NCI-H82 treated with DMSO at 0.1 percent for 48 hours (cell line): ENCODE data around the gene HELZ.
"Not testable (repeated sequence)": the region's sequence is repeated elsewhere in the genome, so short reads cannot be mapped to it uniquely, and the experiment has no call there.

ENCODE experiments used
- DNase-seq: peaks from one replicate; lab custom pipeline; 2025; ENCODE audit not compliant: unreplicated experiment; lab: John Stamatoyannopoulos, UW

Gene HELZ

GRCh38 chr17:67245073-67245693 is at the start of gene HELZ:
Gene HELZ (minus strand): TSS chr17:67245196. CDS start chr17:67218804, 26,392 bp downstream.
- DNase-seq: peak; percentile 71

GRCh38 chr17:67293251-67294203 is 48.5 kb upstream of the HELZ start:
- DNase-seq: no peak

GRCh38 chr17:67290711-67291291 is 45.8 kb upstream of the HELZ start:
- no peak for DNase-seq

DNA sequence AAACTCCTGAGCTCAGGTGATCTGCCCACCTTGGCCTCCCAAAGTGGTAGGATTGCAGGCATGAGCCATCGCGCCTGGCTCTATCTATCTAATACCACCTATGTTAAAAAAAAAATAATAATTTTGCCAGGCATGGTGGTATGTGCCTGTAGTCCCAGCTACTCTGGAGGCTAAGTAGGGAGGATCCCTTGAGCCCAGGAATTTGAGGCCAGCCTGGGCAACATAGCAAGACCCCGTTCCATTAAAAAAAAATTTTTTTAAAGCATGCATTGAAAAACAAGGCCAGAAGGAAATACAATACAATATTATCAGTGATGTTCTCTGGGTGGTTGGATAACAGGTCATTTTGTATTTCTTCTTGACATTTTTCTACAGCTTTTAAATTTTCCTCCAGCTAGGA is 45.2 kb upstream of the HELZ start:
- DNase-seq: no peak

GRCh38 chr17:67289181-67289876 is 44.3 kb upstream of the HELZ start:
- no peak for DNase-seq

GRCh38 chr17:67286826-67287225 is 41.8 kb upstream of the HELZ start:
- DNase-seq: not testable (repeated sequence)

DNA sequence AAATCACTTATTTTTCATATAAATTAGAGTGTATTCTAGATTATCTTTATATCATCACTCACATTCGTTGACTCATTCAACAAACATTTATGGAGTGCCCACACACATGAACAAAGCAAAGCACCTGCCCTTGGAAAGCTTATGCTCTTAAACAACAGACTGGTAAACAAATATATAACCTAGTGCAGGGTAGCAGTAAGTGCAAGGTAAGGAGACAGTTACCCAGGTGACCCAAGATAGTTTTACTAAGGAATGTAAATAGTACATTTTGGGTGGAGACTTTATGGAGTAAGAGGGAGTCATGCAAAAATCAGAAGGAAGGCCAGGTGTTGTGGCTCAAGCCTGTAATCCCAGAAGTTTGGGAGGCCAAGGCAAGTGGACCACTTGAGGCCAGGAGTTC is 40.4 kb upstream of the HELZ start:
- no peak for DNase-seq

DNA sequence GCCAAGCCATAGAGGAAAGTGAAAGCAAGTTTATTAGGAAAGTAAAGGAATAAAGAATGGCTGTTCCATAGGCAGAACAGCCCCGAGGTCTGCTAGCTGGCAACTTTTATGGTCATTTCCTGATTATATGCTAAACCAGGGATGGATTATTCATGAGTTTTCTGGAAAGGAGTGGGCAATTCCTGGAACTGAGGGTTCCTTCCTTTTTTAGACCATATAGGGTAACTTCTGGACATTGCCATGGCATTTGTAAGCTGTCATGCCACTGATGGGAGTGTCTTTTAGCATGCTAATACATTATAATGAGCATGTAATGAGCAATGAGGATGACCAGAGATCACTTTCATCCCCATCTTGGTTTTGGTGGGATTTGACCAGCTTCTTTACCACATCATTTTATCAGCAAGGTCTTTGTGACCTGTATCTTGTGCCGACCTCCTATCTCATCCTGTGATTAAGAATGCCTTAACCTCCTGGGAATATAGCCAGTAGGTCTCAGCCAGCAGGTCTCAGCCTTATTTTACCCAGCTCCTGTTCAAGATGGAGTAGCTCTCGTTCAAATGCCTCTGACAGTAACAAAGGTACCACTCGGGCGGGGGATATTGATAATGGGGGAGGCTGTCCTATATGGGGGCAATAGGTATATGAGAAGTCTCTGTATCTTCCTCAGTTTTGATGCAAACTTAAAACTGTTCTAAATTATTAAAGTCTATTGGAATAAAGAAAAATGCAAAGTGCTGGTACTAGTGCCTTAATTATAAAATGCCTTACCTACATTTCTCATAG is 38.9 kb upstream of the HELZ start:
- DNase-seq: no peak

GRCh38 chr17:67281743-67282142 is 36.7 kb upstream of the HELZ start:
- no peak for DNase-seq

DNA sequence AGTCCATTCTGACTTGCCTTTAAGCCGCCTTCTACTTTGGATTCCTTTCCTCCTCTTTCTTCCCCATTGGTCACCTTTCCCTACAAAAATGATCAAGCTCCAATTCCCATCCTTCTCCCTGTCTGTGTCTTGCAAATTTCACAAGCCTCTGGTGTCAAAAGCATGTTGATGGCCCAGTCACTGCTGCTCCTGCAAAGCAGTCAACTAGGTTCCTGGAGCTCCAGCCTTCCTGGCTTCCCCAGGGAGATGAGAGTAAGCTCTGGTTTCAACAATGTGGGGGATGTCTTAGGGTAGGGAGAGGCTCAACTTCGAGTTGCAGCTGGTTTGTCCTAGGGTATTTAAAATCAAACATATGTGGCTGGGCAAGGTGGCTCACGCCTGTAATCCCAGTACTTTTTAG is 36.1 kb upstream of the HELZ start:
- no peak for DNase-seq

DNA sequence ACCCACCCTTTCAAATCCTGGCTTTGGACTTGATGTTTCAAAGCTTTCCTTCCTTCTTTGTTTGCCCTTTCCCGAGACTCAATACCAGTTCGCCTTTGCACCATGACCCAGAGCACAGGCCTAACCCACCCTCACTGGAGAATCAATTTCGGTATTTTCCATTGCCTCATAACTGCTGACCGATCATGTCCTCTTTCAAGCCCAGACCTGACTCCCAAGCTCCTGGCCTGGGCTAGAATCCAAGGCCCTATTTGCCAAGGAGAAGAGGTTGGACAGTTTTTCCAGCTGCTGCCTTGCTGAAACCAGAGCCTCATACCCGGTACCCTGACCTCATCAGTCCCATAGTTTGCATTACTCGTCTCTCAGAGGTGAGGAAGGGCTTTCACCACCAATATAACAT is 35.3 kb upstream of the HELZ start:
- DNase-seq: no peak

DNA sequence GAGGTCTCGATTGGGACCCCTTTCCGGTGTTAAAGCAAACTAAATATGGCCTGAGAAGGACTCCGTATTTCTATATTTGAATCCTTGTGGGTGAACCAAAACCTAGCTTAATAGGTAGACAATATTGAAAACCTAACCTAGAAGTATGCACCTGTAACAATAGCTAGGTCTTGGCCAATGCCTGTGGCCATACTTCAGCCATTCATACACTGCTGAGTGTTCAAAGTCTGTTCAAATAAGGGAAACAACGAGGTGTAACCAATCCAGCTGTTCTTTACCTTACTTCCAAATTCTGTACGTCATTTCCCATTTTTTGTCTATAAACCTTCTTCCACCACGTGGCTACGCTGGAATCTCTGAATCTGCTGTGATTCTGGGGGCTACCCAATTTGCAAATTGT is 34.1 kb upstream of the HELZ start:
- no peak for DNase-seq

DNA sequence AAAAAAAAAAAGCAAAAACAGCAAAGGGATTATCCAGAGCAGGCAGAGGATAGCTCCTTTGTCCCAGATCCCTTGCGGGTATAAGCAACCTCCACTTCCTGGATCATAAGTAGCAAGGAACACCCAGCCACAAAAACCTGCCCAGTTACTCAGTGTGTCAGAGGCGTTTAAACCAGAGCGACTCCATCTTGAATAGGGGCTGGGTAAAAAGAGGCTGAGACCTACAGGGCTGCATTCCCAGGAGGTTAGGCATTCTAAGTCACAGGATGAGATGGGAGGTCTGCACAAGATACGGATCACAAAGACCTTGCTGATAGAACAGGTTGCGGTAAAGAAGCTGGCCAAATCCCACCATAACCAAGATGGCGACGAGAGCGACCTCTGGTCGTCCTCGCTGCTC is 33.4 kb upstream of the HELZ start:
- no peak for DNase-seq

DNA sequence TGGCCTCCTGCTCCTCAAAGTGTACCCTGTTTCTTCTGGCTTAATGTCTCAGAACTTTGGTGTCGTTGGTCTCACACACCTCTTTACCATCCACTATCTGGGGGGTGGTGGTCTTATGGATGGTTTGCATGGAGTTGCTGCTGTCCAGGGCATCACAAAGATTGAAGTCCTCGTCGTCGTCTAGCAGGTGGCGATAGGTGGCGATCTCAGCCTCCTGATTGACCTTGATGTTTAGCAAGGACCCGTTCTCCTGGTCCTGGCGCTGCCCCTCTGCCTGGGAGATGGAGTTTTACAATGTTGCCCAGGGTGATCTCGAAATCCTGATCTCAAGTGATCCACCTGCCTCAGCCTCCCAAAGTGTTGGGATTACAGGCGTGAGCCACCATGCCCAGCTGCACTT is 31.1 kb upstream of the HELZ start:
- DNase-seq: no peak

- no peak for DNase-seq
Observed at GRCh38 chr17:67274466-67274865, 29.5 kb upstream of the HELZ start.

GRCh38 chr17:67273900-67274299 is 28.9 kb upstream of the HELZ start:
- DNase-seq: no peak

- DNase-seq: no peak
Observed at GRCh38 chr17:67272312-67273047, 27.5 kb upstream of the HELZ start.

DNA sequence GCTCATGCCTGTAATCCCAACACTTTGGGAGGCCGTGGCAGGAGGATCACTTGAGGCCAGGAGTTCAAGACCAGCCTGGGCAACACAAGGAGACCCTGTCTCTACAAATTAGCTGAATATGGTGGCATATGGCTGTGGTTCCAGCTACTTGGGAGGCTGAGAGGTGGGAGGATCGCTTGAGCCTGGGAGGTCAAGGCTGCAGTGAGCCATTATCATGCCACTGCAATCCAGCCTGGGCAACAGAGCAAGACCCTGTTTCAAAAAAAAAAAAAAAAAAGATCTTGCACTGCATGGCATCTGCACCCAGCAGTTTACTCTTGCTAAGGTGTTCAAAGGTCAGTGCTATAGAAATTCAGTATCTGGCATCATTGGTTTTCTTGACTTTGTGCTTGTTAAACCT is 26.2 kb upstream of the HELZ start:
- not testable (repeated sequence) for DNase-seq

DNA sequence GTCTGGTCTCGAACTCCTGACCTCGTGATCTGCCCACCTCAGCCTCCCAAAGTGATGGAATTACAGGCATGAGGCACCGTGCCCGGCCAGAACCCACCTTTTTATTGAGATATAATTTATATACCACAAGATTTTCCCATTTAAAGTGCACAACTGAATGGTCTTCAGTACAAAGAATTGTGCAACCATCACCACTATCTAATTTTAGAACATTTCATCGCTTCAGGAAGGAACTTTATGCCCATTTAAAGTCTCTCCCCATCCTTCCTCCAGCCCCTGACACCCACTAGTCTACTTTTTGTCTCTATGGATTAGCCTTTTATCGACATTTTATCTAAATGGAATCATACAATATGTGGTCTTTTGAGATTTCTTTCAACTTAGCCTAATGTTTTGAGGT is 25.4 kb upstream of the HELZ start:
- no peak for DNase-seq

GRCh38 chr17:67266496-67266895 is 21.5 kb upstream of the HELZ start:
- no peak for DNase-seq
